GM19193 (cell line): ENCODE measurements around the gene UBE2I.

ENCODE experiments used
- POLR2A ChIP-seq: IDR thresholded peaks from 4 replicates; pipeline ENCODE4 v1.6.1; 2011; ENCODE audit not compliant: insufficient read depth, insufficient read length; ENCODE audit errors: extremely low read depth

UBE2I gene

GRCh38 chr16:1315081-1316032, 5.9 kb downstream of the UBE2I start:
- no peak for TF ChIP-seq POLR2A

DNA sequence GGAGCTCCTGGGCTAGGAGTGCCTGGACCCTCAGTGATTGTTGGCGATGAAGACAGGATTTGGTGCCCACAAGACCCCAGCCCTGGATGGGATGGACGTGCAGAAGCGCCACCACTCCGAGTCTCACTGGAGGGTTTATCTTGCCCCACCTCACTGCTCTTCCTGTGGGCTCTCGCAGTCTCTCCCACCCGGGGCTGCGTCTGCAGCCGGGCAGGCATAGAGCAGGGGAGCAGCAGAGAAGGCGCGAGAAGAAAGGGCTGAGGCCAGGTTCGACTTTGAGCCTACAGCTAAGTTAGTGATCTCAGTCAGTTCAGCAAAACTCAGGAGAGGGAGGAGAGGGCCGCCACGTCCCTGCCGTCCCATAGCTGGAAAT, 6.6 kb downstream of the UBE2I start:
- no peak for TF ChIP-seq POLR2A

GRCh38 chr16:1317479-1318267, 8.2 kb downstream of the UBE2I start:
- TF ChIP-seq POLR2A, result no peak

- TF ChIP-seq POLR2A, result no peak
These were observed 8.8 kb downstream of the UBE2I start for GRCh38 chr16:1318268-1318545.

GRCh38 chr16:1319041-1319440, 9.6 kb downstream of the UBE2I start:
- no peak for TF ChIP-seq POLR2A

GRCh38 chr16:1320097-1320496, 10.7 kb downstream of the UBE2I start:
- no peak for TF ChIP-seq POLR2A

DNA sequence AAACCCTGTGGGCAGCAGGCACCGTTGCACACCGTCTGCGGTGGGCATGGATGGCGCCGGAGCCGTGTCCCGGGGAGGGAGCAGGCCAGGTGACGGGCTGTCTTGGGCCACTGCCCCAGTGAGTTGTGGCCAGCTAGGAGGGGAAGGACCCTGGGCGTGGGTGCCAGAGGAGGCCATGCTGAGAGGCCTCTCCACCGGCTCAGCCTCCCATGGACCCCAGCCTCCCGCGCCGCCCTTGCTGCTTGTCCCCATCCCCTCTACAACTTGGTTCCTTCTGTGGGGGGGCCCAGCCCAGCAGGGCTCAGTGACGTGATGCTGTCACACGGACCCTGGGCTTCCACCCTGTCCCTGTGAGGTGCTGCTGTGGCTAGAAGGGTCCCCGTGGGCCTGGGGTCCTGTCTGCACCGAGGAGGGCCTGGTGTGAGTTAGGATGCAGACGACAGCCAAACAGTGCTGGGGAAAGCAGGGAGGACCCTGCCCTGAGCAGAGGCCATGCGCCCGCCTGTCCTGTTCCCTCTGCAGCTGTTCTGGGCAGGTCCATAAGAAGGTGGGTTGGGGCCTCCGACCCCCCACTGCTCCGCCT, 11.3 kb downstream of the UBE2I start:
- no peak for TF ChIP-seq POLR2A

DNA sequence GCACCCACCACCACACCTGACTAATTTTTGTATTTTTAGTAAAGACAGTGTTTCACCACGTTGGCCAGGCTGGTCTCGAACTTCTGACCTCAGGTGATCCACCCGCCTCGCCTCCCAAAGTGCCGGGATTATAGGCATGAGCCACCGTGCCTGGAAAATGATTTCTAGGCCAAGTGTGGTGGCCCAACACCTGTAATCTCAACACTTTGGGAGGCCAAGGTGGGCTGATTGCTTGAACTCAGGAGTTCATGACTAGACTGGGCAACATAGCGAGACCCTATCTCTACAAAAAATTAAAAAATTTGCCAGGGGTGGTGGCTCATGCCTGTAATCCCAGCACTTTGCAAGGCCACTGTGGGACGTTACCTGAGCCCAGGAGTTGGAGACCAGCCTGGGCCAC, 13.0 kb downstream of the UBE2I start:
- no peak for TF ChIP-seq POLR2A

DNA sequence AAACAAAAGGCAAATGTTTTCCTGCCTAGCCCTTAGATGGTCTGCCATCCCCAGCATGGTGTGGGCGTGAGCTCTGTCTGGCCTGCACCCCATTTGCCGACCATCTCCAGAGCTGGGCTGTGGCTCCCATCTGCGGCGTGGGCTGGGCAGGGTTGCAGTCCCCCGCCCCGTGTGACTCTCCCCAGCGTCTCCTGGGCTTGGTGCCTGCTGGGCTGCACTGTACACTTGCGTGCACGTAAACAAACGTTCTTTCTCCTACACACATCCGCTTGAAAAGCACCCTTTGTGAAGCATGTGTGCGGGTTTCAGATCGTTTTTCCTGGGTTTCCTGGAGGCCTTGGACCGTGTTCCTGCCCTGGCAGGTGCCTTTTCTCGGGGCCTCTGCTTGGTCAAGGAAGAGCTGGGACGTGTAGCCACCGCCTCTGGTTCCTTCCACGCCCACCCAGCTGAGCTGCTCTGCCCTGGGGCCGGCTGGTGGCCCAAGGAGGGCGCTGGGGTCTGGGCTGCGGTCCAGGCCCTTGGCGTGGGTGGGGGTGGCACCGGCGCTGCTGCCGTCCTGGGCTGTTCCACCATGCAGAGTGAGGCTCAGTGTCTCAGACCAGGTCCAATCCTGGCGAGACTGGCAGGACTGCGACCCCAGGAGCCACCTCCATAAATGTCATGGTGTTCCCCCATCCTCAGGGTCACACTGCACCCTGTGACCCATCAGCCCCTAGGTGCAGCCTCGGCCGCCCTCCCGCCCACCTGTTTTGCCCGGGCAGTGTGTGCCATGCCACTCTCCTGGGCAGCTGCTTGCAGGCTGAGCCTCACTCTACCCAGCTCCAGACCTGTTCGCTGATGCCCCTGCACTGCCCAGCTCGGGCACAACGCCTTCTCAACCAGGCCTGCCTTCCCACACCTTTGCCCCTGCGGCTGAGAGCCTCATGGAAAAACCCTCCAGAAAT, 14.1 kb downstream of the UBE2I start:
- no peak for TF ChIP-seq POLR2A

DNA sequence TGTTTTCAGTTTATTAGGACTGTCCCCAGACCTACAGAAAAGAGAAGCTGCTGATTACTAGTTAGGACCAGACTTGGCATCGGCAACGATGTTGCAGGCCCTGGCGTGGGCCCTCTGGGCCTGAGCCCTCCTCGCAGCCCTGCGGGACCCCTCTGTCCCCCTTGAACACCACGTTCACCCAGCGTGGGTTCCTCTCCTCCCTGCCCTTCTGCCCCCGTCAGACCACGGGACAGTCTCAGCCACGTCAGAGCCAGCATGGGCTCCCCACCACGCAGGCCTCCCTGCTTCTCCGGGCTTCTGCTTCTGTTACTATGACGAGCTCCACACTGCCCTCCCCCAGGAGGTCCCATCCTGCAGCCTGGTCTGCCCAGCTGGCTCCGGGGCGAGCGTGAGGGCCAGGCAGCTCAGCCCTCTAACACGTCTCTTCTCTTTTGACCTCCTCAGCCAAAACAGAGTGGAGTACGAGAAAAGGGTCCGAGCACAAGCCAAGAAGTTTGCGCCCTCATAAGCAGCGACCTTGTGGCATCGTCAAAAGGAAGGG, 14.9 kb downstream of the UBE2I start:
- TF ChIP-seq POLR2A, result no peak

DNA sequence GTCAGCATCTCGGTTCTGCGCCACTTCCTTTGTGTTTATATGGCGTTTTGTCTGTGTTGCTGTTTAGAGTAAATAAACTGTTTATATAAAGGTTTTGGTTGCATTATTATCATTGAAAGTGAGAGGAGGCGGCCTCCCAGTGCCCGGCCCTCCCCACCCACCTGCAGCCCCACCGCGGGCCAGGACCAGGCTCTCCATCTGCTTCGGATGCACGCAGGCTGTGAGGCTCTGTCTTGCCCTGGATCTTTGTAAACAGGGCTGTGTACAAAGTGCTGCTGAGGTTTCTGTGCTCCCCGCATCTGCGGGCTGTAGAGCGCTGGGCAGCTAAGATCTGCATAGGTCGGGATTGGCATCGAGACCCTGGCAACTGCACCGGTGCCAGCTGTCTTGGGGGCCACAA, 15.8 kb downstream of the UBE2I start:
- TF ChIP-seq POLR2A, result no peak

- peak; percentile 40 for TF ChIP-seq POLR2A
These were observed 16.4 kb downstream of the UBE2I start for GRCh38 chr16:1325673-1326371.

DNA sequence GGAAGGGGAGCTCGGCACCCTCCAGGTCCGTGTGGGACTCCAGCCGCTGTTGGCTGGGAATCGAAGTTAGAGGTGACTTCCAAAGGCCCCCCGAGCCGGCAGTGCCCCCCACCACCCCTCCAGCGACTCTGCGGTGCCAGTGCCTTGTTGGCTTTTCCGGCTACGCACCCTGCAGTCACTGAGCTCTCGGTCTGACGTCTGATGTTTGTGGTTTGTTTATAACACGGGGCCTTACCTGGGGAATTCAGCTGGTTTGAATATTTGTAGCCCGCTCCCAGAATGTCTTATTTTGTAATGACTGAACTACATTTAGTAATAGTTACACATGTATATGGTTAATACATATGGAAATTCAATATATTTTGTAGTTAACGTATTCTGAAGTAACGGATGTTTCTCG, 17.0 kb downstream of the UBE2I start:
- no peak for TF ChIP-seq POLR2A

- TF ChIP-seq POLR2A, result no peak
These were observed 17.6 kb downstream of the UBE2I start for GRCh38 chr16:1326946-1327618.

DNA sequence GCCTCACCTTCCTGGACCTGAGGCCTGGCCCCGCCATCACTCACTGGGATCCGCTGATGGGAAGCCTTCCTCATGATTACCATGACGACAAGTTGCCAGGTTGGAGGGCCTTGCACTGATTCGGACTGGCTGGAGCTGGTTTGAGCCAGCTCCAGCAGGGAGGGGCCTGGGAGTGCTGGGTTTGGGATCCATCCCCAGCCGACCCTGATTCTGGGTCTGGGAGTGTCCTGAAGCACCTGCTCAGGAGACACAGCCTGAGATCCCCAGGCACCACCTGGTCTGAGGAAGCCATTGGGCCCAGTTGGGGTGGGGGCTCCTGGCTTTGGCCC, 18.1 kb downstream of the UBE2I start:
- TF ChIP-seq POLR2A, result no peak
